ENCODE data around the gene ZNF219. TPM values are rescaled to one million over a fixed set of nuclear protein-coding genes. Genes with fewer than 3 reads are reported as not detected.

Gene ZNF219
- total RNA-seq, 1 experiment from 2014 or later, result 16.6 TPM

- POLR2A ChIA-PET, result interaction anchor here (1.5 kb wide), 1 partner anchor 76 kb away, joined by 4 read pairs; no protein-coding TSS in a partner anchor
Measured at GRCh38 chr14:21090194-21090939, 8.1 kb downstream of the ZNF219 start.

More at GRCh38 chr14:21090194-21090939, 8.1 kb downstream of the ZNF219 start:
- peaks cover 0 to 12% of the 10 kb centered on the region in 2 experiments; a peak in 3 of 4 replicates for H3K4me1 ChIP-seq (ENCODE audit: control insufficient read depth in 1 of 2, insufficient read depth in 2 of 2, low read length in 2 of 2)
- ChIA-PET RAD21 (ENCODE audit: low non-redundant PET in 1 of 2, low total read pairs in 2 of 2, uncharacterized antibody in 2 of 2, unreplicated experiment in 2 of 2) (interaction anchor here (0.5 to 0.7 kb wide), 2 partner anchors 19 to 23 kb away, joined by 3 read pairs; no protein-coding TSS in a partner anchor), CTCF (interaction anchor here (0.6 to 3.1 kb wide), 6 partner anchors 14 to 75 kb away, joined by 3 to 21 read pairs (median 10); partner anchors contain the start of gene ARHGEF40)
- H3K4me3 ChIP-seq (replicated peaks in 1 of 2; ENCODE audit: low read depth in 1 of 2, low read length in 2 of 2), result no peak overlapping the region
- H3K36me3 ChIP-seq (ENCODE audit: control insufficient read depth in 1 of 2, insufficient read depth in 2 of 2, low read length in 2 of 2), result no peaks in the 10 kb centered on the region; a peak in 2 of 4 replicates
- intact Hi-C loops (cut with micrococcal nuclease), result no loop called here
- no peaks in the 10 kb centered on the region for H3K27me3 ChIP-seq (ENCODE audit: insufficient read depth, low read length)
- H2AFZ ChIP-seq (ENCODE audit: low read depth, low read length, poor library complexity, severe bottlenecking), result no peak overlapping the region
- H3K9me2 ChIP-seq (ENCODE audit: insufficient read depth), result no peaks in the 10 kb centered on the region
- no peak overlapping the region for H3K4me2 ChIP-seq (ENCODE audit: low read length)
- H3K9me3 ChIP-seq (ENCODE audit: control insufficient read depth in 1 of 2, insufficient read depth in 1 of 2, low read depth in 1 of 2, low read length in 2 of 2), result no peaks in the 10 kb centered on the region
- ATAC-seq (peak; percentile 44; the same call in 1 of the 2 replicates), DNase-seq (ENCODE audit: low read depth, low spot score) (no peak)
- H3K79me2 ChIP-seq (ENCODE audit: insufficient read depth, low read length), result no peaks in the 10 kb centered on the region
- H4K20me1 ChIP-seq (ENCODE audit: insufficient read depth), result no peaks in the 10 kb centered on the region
- TF ChIP-seq CTCF (IDR thresholded peaks at IDR 0.05 in 2 of 3, conservative IDR thresholded peaks at IDR 0.05 in 1 of 3; ENCODE audit: borderline replicate concordance in 1 of 3, insufficient read depth in 1 of 3, low read depth in 2 of 3, low read length in 2 of 3) (peak; percentile 27 to 68 (median 65); a peak in 5 of 6 replicates), SP1 (IDR thresholded peaks at IDR 0.05; ENCODE audit: low read depth) (no peak)
- no peak overlapping the region for H3K27ac ChIP-seq (ENCODE audit: low read depth, low read length)
- H3K9ac ChIP-seq (ENCODE audit: low read length), result no peak overlapping the region
- BruUV-seq (replicated peaks), result no TSS peak

Measured in HCT116 (cell line).